ENCODE measurements around the gene JARID2. TPM values are rescaled to one million over a fixed set of nuclear protein-coding genes. Genes with fewer than 3 reads are reported as not detected.
A peak's percentile ranks its signal among the peaks of the same experiment; 100 is the strongest.

The JARID2 gene
- total and polyA plus RNA-seq, 10 of the 15 experiments (the other 5 are each of a cell fraction or from before 2014, with no cell fraction given) = 4.2 to 21.6 (median 11.7) TPM

GRCh38 chr6:15551798-15552197, 305.9 kb downstream of the JARID2 start:
- in situ Hi-C loops (cut with MboI) (no loop called here), intact Hi-C loops (cut with micrococcal nuclease; ENCODE audit: unreplicated experiment) (no loop called here)
- CTCF ChIA-PET = interaction anchor here (1.0 to 2.1 kb wide), 5 partner anchors 48 to 654 kb away, joined by 3 to 6 read pairs (median 4); no protein-coding TSS in a partner anchor
- ATAC-seq (no peak), DNase-seq (ENCODE audit: low read depth, low spot score) (no peak), FAIRE-seq (no peak)
- H4K20me1 ChIP-seq (ENCODE audit: control insufficient read depth, insufficient read depth) = no peaks in the 10 kb centered on the region
- no peak overlapping the region for H3K9ac ChIP-seq (ENCODE audit: control insufficient read depth, insufficient read depth, low read length)
- peaks cover 7% of the 10 kb centered on the region for H3K4me1 ChIP-seq (ENCODE audit: control insufficient read depth, insufficient read depth, low read length)
- RAD21 ChIA-PET (ENCODE audit: unreplicated experiment) = interaction anchor here (0.9 to 1.2 kb wide), 2 partner anchors 51 to 654 kb away, joined by 3 read pairs; no protein-coding TSS in a partner anchor
- SMC1A ChIA-PET (ENCODE audit: uncharacterized antibody, unreplicated experiment) = interaction anchor here (1.0 to 3.2 kb wide), 3 partner anchors 24 to 317 kb away, joined by 3 to 13 read pairs (median 5); no protein-coding TSS in a partner anchor
- no peak overlapping the region for H3K4me3 ChIP-seq
- H3K79me2 ChIP-seq (ENCODE audit: control insufficient read depth, insufficient read depth, low read length) = no peaks in the 10 kb centered on the region; the same call in 1 of the 2 replicates
- no peaks in the 10 kb centered on the region for H3K9me3 ChIP-seq (replicated peaks; ENCODE audit: control insufficient read depth, insufficient read depth, low read length)
- H3K36me3 ChIP-seq (ENCODE audit: control insufficient read depth in 2 of 2, insufficient read depth in 2 of 2, low read length in 1 of 2) = peaks cover 0 to 3% of the 10 kb centered on the region in 2 experiments; a peak in 3 of 4 replicates
- BruUV-seq (replicated peaks) = no TSS peak
- WGBS (ENCODE audit: insufficient coverage, insufficient replicate concordance, low lambda C conversion rate, missing lambda C conversion rate) = 14% methylated on average over 6 of the region's 6 CpGs
- no peak overlapping the region for H2AFZ ChIP-seq (ENCODE audit: control insufficient read depth, low read depth, low read length)
- H3K27ac ChIP-seq (ENCODE audit: control insufficient read depth, insufficient read depth) = no peak overlapping the region
- POLR2A ChIA-PET = interaction anchor here (1.4 kb wide), 1 partner anchor 27 kb away, joined by 4 read pairs; no protein-coding TSS in a partner anchor
- H3K27me3 ChIP-seq (replicated peaks in 1 of 2; ENCODE audit: control insufficient read depth in 2 of 2, insufficient read depth in 2 of 2, low read length in 1 of 2) = no peaks in the 10 kb centered on the region
- no peak for TF ChIP-seq ZNF274 (IDR thresholded peaks at IDR 0.05; ENCODE audit: insufficient read depth, insufficient read length)
- peak; percentile 25; the same call in 1 of the 2 replicates for TF ChIP-seq RUNX3 (IDR thresholded peaks at IDR 0.05; ENCODE audit: low read length)
- H3K4me2 ChIP-seq (ENCODE audit: control insufficient read depth, insufficient read depth) = no peak overlapping the region

- H2AFZ ChIP-seq (ENCODE audit: control insufficient read depth, low read depth, low read length) = no peak overlapping the region
- WGBS (ENCODE audit: insufficient coverage, insufficient replicate concordance, low lambda C conversion rate, missing lambda C conversion rate) = 100% methylated on average over 2 of the region's 2 CpGs
- no peaks in the 10 kb centered on the region for H4K20me1 ChIP-seq (ENCODE audit: control insufficient read depth, insufficient read depth)
- DNase-seq (ENCODE audit: low read depth, low spot score) = no peak
- H3K27me3 ChIP-seq (replicated peaks in 1 of 2; ENCODE audit: control insufficient read depth in 2 of 2, insufficient read depth in 2 of 2, low read length in 1 of 2) = no peaks in the 10 kb centered on the region
- ChIA-PET CTCF (interaction anchor here (2.1 kb wide), 1 partner anchor 69 kb away, joined by 6 read pairs; no protein-coding TSS in a partner anchor), RAD21 (ENCODE audit: unreplicated experiment) (interaction anchor here (0.9 kb wide), 1 partner anchor 50 kb away, joined by 3 read pairs; no protein-coding TSS in a partner anchor), POLR2A (interaction anchor here (1.4 kb wide), 1 partner anchor 26 kb away, joined by 4 read pairs; no protein-coding TSS in a partner anchor), SMC1A (ENCODE audit: uncharacterized antibody, unreplicated experiment) (interaction anchor here (1.2 to 1.8 kb wide), 3 partner anchors 13 to 34 kb away, joined by 3 to 5 read pairs (median 4); no protein-coding TSS in a partner anchor)
- H3K36me3 ChIP-seq (ENCODE audit: control insufficient read depth in 2 of 2, insufficient read depth in 2 of 2, low read length in 1 of 2) = peaks cover 0 to 3% of the 10 kb centered on the region in 2 experiments; a peak in 3 of 4 replicates
- H3K4me1 ChIP-seq (ENCODE audit: control insufficient read depth, insufficient read depth, low read length) = peaks cover 7% of the 10 kb centered on the region
- BruUV-seq (replicated peaks) = no TSS peak
- intact Hi-C loops (cut with micrococcal nuclease; ENCODE audit: unreplicated experiment) = no loop called here
- H3K79me2 ChIP-seq (ENCODE audit: control insufficient read depth, insufficient read depth, low read length) = no peaks in the 10 kb centered on the region; the same call in 1 of the 2 replicates
- in situ Hi-C loops (cut with MboI) = no loop called here
- H3K9ac ChIP-seq (ENCODE audit: control insufficient read depth, insufficient read depth, low read length) = no peak overlapping the region
- no peak overlapping the region for H3K4me2 ChIP-seq (ENCODE audit: control insufficient read depth, insufficient read depth)
- H3K27ac ChIP-seq (ENCODE audit: control insufficient read depth, insufficient read depth) = no peak overlapping the region
- FAIRE-seq = no peak
- no peaks in the 10 kb centered on the region for H3K9me3 ChIP-seq (replicated peaks; ENCODE audit: control insufficient read depth, insufficient read depth, low read length)
- no peak overlapping the region for H3K4me3 ChIP-seq
- ATAC-seq = no peak
- no peak for TF ChIP-seq BMI1 (IDR thresholded peaks at IDR 0.05; ENCODE audit: borderline replicate concordance)
- TF ChIP-seq PML (IDR thresholded peaks at IDR 0.05; ENCODE audit: low read length) = no peak
- TF ChIP-seq SP1 (IDR thresholded peaks at IDR 0.05; ENCODE audit: low read depth, low read length) = no peak
- no peak for TF ChIP-seq CEBPB (IDR thresholded peaks at IDR 0.05; ENCODE audit: borderline replicate concordance in 1 of 2, low read depth in 2 of 2, low read length in 2 of 2)
- no peak for TF ChIP-seq EZH2 (IDR thresholded peaks at IDR 0.05; ENCODE audit: borderline replicate concordance, control insufficient read depth, low read depth, low read length)
- TF ChIP-seq TCF12 (IDR thresholded peaks at IDR 0.05; ENCODE audit: low read depth, low read length) = no peak
- TF ChIP-seq ZNF592 (IDR thresholded peaks at IDR 0.05) = no peak
- no peak for TF ChIP-seq POU2F2 (IDR thresholded peaks at IDR 0.05; ENCODE audit: borderline replicate concordance, low read depth, low read length)
- TF ChIP-seq SMC3 (IDR thresholded peaks at IDR 0.05; ENCODE audit: borderline replicate concordance, low read length) = no peak
- TF ChIP-seq NRF1 (conservative IDR thresholded peaks at IDR 0.05; ENCODE audit: low read depth, low read length) = no peak
- no peak for TF ChIP-seq BHLHE40 (IDR thresholded peaks at IDR 0.05; ENCODE audit: borderline replicate concordance in 1 of 2, low read depth in 2 of 2, low read length in 1 of 2)
These were observed 307.2 kb downstream of the JARID2 start for GRCh38 chr6:15553031-15553430.
